HK-2 (cell line): ENCODE results near the gene CCNG2.

Source experiments
- DNase-seq: peaks from one replicate; pipeline ENCODE4 v3.0.0-alpha.2; 2018; ENCODE audit not compliant: unreplicated experiment

Gene CCNG2

DNA sequence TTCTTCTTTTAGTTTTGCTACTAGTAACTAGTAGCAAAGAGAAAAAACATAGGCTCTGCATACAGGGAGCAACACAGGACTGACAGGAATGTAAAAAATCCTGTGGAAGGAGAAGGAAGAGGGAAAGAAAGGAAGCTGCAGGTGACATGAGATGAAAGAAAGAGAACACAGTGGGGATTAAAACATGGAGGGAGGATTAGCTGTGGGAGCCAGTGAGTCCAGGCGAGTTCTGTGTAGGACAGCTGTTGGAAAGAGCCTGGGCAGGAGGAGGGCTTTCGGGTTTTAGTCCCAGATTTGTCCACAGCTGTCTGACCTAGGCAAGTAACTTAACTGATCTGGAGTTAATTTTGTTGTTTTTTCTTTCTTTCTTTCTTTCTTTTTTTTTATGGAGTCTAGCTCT lies 21.6 kb downstream of the CCNG2 start:
- DNase-seq: no peak

DNA sequence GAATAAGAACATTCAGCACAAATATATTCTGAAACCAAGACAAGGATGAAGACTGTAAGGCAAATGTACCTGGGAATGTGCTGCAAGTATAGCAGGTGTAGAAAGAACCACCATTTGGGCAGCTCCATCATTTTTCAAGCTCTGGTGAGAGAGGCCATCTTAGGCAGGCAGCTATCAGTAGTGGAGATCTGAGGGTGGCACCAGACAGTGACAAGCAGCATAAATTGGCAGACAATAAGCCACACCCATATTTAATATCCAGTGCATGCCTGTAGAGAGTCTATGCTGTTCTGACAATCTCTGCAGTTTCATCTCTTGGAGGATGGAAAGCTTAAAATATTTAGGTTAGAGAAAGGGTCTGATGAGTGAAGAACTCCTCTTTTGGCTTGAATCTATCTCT lies 22.5 kb downstream of the CCNG2 start:
- DNase-seq: no peak

DNA sequence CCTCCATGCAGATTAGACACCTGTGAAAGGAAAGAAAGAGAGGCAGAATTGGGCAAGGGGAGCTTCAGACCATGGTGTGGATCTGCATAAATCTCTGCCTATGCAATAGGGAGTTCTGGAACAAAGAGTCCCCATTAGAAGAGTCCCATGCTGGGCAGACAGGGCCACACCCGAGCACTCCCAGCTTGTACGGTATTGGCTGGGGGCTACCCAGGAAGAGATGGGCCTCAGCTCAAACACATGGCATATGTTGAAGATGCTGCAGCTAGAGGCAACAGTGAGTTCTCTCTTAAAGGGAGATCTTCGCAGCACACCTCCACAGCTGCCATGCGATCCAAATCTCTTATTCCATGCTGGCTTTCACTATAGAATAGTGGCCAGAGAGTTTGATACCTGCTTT lies 24.7 kb downstream of the CCNG2 start:
- DNase-seq: no peak

DNA sequence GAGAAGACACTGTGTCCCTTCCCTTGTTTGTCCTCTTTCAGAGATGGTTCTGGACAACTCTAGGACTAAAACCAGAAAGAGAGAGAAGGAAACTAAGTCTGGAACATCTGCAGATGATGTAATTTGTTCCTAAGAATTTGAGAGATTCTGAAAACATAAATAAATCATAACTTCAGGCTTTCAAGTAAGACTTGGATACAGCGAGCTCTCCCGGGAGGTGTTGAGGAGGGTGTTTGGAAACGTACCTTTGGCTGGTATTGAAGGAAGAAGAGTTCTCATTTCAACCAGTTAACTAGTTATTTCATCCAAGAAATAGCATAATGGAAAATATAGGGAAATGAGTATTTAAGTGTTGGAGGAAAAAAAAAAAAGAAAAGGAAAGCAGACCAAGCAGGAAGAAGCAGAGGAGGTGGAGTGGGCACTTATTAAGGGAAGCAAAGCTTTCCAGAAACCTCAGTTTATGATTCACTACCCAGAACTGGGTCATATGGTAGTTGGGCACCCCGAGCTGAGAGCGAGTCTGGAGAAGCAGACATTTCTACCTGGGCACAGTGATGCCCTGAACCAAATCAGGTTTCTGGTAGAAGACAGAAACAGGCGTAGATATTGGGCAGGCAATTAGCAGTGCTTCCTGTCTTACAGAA lies 26.9 kb downstream of the CCNG2 start:
- no peak for DNase-seq

DNA sequence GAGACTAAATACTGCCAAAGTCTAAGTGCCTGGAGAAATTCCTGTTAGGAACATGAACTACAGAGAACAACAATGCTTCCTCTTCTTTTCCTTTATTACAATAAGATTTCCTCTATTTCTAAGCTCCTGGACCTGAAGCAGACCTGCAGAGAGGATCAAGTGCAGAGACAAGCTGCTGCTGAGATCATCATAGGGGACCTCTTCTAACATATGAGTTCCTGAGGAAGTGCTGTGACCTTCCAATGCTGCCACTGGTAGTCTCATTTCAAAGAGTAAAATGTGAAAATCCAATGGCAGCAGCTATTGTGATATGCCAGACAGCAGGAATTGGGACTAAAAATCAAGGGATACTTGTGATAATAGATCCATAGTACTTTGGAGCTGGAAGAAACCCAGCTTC lies 28.0 kb downstream of the CCNG2 start:
- DNase-seq: no peak

DNA sequence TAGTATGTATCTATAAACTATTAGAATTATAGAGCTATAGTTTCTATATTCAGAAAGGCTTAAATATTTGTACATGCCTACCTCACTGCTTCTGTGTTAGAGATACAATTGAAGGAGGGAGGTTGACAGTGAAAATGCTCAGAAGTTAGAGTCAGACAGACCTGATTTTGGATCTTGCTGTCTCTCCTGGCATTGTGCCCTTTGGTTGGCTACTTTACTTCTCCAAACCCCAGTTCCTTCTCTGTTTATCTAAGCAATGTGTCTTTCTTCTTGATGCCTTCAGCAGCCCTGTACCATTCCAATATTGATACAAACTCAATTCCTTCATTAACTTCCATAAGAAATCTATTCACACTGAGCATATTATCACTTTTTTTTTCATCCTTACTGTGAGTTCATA lies 28.7 kb downstream of the CCNG2 start:
- DNase-seq: no peak

DNA sequence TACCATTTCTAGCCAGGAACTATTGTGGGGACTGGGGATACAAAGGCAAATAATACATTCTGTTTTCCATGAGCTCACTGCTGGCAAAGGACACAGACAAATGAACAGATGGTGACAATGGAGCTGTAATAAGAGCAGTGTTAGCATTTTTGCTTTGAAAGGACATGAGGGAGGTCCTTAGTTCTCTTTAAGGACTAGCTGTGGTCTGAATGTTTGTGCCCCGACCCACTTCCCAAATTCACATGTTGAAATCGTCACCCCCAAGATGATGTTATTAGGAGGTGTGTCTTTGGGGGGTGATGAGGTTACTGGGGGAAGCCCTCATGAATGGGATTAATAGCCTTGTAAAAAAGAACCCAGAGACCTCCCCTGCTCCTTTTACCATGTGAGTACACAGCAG lies 30.3 kb downstream of the CCNG2 start:
- DNase-seq: no peak

DNA sequence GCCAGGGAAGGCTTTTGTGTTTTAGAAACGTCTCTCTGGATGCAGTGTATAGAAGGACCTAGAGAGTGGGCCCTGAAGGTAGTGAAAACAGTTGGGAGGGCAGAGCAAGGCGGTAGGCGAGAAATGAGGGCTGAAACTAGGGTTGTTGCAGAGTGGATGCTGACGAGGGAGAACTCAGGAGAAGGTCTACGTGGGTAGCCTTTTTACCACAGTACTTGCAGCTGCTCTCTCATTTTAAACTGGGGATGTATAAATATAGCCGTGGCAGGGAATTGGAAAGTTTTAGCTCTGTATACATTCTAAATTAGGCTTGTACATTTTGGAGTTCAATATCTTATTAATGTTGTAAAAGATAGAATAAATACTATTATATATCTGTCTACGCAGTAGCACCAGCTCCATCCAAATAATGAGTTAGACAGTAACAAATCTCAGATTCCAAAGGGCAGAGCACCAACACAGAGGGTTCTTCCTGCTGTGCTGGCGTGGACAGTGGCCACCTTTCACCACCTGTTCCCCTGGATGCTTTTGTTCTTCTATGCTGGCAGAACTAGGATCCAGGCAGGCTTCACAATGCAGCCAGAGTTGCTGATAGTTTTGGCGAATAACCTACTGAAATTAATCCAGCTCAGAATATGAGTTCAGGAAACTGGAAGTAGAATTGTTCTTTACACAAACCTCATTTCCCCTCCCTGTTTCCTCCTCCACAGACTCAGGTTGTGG lies 31.7 kb downstream of the CCNG2 start:
- no peak for DNase-seq

DNA sequence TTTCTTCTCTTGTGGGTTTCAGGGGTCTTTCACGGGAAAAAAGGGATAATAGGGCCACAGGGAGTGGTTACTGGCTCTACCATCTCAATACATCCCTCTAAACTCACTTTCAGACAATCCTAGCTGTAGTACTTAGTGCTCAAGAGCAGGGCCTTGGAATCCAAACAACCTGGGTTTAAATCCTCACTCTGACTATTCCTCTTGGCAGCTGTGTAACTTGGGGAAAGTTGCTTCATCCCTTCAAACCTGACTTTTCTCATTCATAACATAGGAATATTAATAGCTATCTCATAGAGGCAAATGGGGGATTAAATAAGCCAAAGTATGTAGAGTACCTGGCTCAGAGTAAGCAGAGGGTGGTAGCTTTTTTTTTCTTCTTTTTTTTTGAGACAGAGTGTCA lies 32.4 kb downstream of the CCNG2 start:
- DNase-seq: no peak

DNA sequence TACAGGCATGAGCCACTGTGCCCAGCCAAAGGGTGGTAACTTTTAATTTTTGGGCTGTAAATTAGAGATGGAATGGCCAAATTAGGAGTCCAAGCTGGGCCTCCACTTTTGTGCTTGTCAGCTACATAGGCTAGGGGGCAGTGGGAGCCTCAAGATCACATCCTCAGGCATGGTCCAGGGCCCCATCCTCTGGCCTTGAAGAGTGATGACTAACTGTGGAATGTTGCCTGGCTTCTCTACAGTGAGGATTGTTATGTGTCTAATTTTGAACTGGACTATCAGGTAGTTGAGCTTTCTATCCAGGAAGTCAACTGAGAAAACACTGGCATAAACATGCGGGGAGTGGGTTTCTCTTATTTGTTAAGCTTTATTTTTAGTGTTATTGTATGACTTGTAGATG lies 33.0 kb downstream of the CCNG2 start:
- peak; percentile 27 for DNase-seq

DNA sequence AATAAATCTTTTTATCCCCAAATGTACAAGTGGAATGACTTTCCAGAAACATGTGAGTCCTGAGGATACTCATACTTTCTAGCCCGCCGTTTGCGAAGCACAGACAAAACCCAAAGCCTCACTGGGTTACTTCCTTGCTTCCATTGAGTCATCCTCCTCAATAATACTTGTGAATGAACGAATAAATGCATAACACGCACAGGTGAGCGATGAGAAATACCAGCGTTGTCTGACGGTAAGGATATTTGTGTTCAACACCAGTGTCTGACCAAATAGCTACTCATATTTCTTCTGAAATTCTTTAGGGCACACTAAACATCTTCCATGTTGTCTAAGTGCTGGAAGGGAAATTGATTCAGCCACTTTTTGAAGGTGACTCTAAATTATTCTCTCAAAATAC lies 36.0 kb downstream of the CCNG2 start:
- DNase-seq: no peak

DNA sequence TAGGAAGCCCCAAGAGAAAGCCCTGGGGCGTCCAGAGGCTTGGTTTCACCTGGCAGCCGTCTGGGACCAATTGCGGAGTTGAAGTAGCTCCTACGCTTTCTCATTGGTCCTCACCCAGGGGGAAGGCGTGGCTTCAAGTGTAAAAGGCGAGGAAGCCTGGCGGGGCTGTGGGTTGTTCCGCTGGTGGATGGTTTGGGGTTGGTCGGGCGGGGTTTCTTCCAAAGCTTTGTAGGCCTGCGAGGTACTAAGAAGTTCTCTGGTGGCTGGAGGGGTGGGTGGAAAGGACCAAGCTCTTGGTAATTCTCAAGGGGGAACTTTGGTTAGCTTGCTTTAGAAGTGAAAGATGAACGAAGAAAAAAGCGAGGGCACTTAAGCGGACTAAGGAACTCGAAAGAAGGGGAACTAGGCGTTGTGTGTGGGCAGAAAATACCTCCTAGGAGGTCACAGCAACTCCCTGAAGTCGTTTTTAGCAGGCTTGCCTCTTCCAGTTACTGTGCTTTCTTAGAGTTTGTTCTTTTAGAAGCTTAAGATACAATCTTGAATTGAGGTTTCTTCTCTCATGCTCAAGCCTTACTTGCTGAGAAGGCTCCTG lies 36.6 kb downstream of the CCNG2 start:
- no peak for DNase-seq

DNA sequence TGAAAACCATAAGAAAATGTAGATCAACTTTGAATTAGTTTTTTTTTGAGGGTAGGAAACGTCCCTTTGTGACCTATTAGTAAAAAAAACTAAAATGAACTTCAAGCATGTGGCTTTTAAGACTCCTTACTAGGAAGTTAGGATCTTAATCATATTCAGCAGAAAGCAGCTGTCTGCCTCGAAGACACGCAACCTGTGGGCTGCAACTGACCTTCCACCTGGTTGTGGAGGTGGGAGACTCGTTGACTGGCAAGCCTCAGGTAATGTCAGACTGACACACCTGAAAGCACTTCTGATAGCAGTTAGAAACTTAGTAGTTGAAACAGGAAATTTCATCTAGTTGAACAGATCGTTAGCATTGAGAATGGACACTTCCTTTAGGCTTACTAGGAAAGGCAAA lies 37.4 kb downstream of the CCNG2 start:
- no peak for DNase-seq

DNA sequence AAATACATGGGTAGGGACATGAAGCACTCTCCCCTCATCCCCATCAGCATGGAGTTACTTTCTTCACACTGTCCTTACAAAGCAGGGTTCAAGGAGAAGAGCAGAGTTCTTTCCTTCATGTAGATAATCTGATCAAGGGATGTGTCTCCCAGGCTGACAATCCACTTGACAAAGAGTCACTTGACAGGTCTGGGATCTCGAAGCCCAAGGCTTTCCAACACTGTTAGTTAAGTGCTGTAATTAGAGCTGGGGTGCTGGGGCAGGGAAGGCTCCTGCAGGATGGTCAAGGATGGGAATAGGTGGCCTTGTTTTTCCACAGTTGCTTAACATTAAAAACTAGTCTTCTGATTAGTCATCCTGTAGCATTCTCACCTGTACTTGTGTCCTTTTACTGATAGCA lies 38.0 kb downstream of the CCNG2 start:
- DNase-seq: no peak

DNA sequence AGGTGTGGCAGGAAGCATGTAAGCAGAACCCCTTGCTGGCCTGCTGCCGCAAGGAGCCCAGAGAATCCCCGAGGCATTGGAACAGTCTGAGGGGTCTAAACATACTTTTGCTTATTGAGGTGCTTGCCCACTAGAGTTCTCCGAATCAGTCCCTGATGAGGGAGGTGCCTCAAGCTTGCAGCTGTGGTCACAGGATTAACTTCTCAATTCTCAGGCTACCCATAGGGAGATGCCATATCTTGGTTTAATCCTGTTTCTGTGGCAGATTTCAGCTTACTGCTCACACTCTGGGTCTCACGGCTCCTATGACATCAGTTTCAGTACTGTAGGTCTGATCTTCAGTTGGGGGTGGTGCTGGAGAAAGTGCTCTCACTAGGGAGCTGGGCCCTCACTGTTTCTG lies 39.9 kb downstream of the CCNG2 start:
- no peak for DNase-seq

DNA sequence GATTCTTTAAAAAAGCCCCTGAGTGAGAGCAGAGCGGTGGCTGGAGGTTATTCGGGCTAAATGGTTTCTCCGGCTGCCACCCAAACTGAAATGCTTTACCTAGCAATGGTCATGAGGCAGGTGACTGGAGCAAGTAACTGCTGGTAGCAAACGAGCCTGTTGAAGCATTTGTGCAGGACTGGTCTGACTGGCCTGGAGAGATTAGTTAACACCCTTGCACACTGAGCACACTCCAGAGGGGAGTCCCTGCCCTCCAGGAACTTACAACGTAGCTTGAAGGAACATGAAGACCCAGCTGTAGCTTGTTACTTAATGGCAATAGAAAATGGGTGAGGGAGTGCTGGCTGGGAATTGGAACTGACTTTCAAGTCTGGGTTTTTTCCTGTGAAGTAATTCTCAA lies 40.4 kb downstream of the CCNG2 start:
- no peak for DNase-seq

DNA sequence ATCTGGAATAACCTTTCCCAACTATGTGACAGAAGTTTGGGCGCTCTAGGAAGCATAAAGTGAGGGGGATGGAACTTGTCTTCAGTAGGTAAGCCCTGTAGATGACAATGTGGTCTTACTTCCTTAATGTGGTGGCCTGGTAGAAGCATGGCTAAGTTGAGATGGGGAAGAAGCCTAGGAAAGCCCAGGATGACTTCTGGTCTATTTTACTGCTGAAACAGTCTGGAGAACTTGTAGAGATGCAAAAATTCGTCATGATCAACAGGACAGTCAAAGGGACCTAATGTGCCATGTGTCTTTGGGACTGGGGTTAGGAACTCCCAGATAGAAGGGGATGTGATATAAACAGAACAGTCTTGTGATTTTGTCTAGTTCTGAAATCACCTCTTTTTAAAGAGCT lies 40.8 kb downstream of the CCNG2 start:
- no peak for DNase-seq

DNA sequence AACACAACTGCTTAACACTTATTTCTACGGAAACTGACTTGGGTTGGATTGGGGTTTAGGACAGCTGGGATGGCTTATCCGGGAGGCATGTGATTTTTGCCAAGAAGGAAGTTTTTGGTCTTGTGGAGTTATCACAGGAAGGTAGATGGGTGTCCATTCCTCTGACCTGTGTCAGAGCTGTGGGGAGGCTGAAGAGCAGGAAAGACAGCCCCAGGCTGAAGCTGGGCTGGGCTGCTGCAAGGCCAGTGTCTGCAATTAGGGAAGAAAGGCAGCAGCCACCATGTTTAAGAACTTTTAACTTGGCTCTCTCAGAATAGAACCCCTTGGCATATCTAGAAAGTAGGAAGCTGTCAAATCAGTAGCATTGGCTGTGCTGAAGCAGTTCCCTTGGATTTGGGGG lies 42.3 kb downstream of the CCNG2 start:
- DNase-seq: no peak

DNA sequence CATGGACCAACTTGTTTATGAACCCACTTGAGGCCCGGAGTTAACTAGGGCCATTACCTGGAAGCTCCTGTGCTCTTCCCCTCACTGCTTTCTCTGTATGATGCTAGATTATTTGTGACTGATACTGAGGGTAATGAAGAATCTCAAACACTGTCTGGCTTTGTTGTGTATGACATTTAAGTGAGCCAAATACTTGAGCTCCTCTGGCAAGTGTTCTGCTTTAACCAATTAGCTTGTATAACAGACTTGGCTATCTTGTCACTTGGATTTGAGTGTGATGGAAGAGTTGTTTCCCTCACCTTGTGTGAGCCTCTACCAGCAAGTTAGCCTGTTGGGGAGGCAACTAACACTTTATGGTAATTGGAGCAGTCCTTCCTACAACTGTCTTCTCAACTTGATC lies 42.7 kb downstream of the CCNG2 start:
- no peak for DNase-seq

DNA sequence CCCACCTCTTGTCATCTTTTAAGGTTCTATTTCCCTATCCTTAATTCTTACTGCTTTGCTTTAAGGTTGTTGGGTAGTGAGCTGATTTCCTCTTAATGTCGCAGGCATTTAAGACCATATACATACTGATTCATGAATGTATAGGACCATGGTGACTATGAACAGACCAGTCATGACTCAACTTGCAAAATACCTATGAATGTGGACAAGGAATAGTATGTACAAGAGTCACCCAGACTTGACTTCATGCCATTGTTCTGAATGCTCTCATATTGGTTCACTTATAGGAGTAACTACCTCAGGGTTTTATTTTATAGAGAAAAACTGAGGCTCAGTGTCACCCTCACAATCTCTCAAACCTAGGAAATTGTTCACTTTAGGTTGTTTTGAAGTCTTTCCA lies 44.3 kb downstream of the CCNG2 start:
- DNase-seq: no peak

DNA sequence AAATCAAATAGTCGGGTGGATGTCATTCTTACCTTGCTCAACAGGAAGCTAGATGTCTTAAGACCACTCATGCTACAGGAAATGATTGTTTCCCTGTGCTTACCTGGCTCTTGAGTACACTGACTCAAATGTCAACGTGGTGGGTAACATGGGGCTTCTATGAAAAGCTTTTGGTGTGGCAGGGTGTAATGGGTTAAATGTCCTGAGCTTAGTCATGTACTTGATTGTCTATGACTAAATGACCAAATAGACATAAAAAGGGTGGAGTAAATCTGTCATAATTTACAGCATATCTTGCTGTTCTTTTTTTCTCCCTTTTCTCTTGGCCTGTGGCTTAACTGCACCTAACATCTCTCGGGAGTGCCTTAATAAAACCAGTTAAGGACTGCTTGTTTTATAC lies 44.9 kb downstream of the CCNG2 start:
- no peak for DNase-seq

DNA sequence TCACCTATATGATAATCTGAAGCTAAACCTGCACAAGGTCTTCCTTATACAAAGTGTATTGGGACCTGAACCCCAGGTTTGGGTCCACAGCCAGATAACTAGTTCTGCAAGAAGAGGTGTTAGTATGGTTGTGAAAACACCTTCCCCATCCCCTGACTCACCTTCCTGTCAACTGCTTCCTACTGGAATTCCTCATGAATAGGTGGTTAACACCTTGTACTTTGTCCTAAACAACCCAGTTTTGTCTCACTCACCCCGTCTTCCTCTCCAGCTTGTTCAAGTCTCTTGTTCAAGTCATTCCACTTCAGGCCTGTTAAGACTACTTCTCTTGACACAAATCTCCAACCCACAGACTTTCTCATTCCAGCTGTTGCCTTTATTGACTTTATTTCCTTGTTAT lies 45.5 kb downstream of the CCNG2 start:
- DNase-seq: no peak

DNA sequence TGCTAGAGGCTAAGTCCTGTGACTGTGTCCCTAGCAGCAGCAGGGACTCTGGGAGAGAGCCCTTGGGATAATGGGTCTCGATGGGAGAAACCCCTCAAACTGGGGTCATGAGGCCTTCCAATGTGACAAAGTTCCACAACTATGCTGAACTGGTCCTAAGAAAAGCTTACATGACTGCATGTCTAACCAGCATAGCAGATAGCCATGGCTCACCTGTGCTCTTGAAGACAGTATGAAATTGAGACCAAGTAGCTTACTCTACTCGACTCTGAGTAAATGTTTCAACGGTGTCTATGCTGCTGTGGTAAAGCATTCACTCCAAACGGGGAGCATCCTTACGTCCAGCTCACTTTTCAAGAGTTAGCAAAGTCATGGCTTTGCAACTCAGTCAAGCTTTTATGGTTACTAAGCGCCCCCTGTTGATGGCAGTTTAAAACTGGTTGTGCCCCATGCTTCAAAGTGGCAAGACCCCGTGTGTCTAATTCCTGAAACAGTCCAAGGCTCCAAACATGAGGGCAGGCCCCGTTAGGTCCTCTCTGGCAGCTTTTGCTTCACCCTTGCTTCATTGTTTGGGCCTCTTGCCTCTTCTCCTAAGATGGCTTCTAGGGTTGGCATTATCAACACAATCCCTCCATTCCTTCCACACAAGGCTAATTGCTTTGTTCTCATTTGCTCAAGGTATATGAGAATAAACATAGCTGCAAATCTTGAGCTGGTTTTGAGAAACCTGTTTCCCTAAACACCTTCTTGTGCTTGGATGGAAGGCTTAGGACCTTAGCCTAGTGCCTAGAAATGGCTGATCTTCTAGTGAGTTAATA lies 46.6 kb downstream of the CCNG2 start:
- DNase-seq: peak; percentile 64
